GM12878 (cell line): ENCODE data around the gene C4orf51. TPM values are rescaled to one million over a fixed set of nuclear protein-coding genes. Genes with fewer than 3 reads are reported as not detected.

ENCODE experiments used
- ATAC-seq: fragments of 200-7000 bp; cut with Tn5 transposase; 3 replicates; pipeline ENCODE4 v1.9.1; 2020; ENCODE audit warnings: mild to moderate bottlenecking, moderate library complexity
- BruUV-seq: library from RNA; stranded (reverse); fragments of 400-500 nt; replicated peaks from 2 replicates; lab custom pipeline; 2021; lab: Mats Ljungman, UMichigan
- CTCF ChIA-PET: fragments of 300-600 bp; sonication (Branson Sonifier 250); formaldehyde crosslinking; extraction: SDS; loops from one replicate; lab custom pipeline; 2021; ENCODE audit warnings: inconsistent platforms; lab: Yijun Ruan, JAX
- POLR2A ChIA-PET: fragments of 350-600 bp; formaldehyde crosslinking; extraction: SDS; loops from one replicate; lab custom pipeline; 2021; ENCODE audit warnings: inconsistent platforms; lab: Charles Lee
- RAD21 ChIA-PET: fragments of 300-600 bp; sonication (Branson Sonifier 250); formaldehyde crosslinking; loops from one replicate; lab custom pipeline; 2023; ENCODE audit warnings: antibody characterized with exemption; ENCODE audit not compliant: unreplicated experiment; lab: Charles Lee
- SMC1A ChIA-PET: fragments of 300-600 bp; sonication (Branson Sonifier 250); formaldehyde crosslinking; loops from one replicate; lab custom pipeline; 2023; ENCODE audit not compliant: unreplicated experiment, uncharacterized antibody; lab: Charles Lee
- DNase-seq: peaks from one replicate; pipeline ENCODE4 v3.0.0-alpha.2; 2011; ENCODE audit warnings: low read depth, low spot score
- FAIRE-seq: peaks from 3 replicates; lab custom pipeline; 2011; peaks lifted over from hg19 to GRCh38; lab: Jason Lieb, UNC
- H2AFZ ChIP-seq: 2 replicates; pipeline ENCODE4 v1.6.0; 2011; ENCODE audit warnings: low read depth, low read length, control low read depth; ENCODE audit not compliant: control insufficient read depth
- H3K27ac ChIP-seq: 2 replicates; pipeline ENCODE4 v1.5.1; 2011; ENCODE audit warnings: control low read depth; ENCODE audit not compliant: control insufficient read depth, insufficient read depth
- H3K27me3 ChIP-seq, 2 experiments: replicated peaks in 1 of 2; 2 replicates each; pipeline versions ENCODE4 v1.6.0 to v1.6.1; 2011; ENCODE audit warnings: low read length in 1 of 2; ENCODE audit not compliant: control insufficient read depth in 2 of 2, insufficient read depth in 2 of 2
- H3K36me3 ChIP-seq, 2 experiments: 2 replicates each; pipeline ENCODE4 v1.5.1; 2011; ENCODE audit warnings: low read length in 1 of 2; ENCODE audit not compliant: control insufficient read depth in 2 of 2, insufficient read depth in 2 of 2
- H3K4me1 ChIP-seq: 2 replicates; pipeline ENCODE4 v1.6.1; 2011; ENCODE audit warnings: mild to moderate bottlenecking, low read length, moderate library complexity, mixed read lengths; ENCODE audit not compliant: control insufficient read depth, insufficient read depth
- H3K4me2 ChIP-seq: 2 replicates; pipeline ENCODE4 v1.6.0; 2011; ENCODE audit warnings: control low read depth; ENCODE audit not compliant: control insufficient read depth, insufficient read depth
- H3K4me3 ChIP-seq: fragments of 200-600 bp; sonication (generic); 2 replicates; pipeline ENCODE4 v1.5.1; 2016
- H3K79me2 ChIP-seq: 2 replicates; pipeline ENCODE4 v1.6.0; 2011; ENCODE audit warnings: low read length; ENCODE audit not compliant: control insufficient read depth, insufficient read depth
- H3K9ac ChIP-seq: 2 replicates; pipeline ENCODE4 v1.8.0; 2011; ENCODE audit warnings: low read length, control low read depth, mixed read lengths; ENCODE audit not compliant: control insufficient read depth, insufficient read depth
- H3K9me3 ChIP-seq: replicated peaks from 3 replicates; pipeline ENCODE4 v1.5.1; 2011; ENCODE audit warnings: mild to moderate bottlenecking, low read length; ENCODE audit not compliant: control insufficient read depth, insufficient read depth
- H4K20me1 ChIP-seq: 2 replicates; pipeline ENCODE4 v1.6.0; 2011; ENCODE audit not compliant: control insufficient read depth, insufficient read depth
- KDM1A ChIP-seq: fragments of 200-600 bp; sonication (generic); IDR thresholded peaks from 2 replicates; pipeline ENCODE4 v1.6.1; 2016; ENCODE audit warnings: borderline replicate concordance
- PAX8 ChIP-seq: fragments of 450-650 bp; IDR thresholded peaks from 2 replicates; pipeline ENCODE4 v1.6.1; 2017; ENCODE audit warnings: mild to moderate bottlenecking, moderate library complexity
- RBBP5 ChIP-seq: fragments of 200-600 bp; sonication (generic); conservative IDR thresholded peaks from 2 replicates; pipeline ENCODE4 v1.6.1; 2016
- SPI1 ChIP-seq: IDR thresholded peaks from 2 replicates; pipeline ENCODE4 v1.6.1; 2011; ENCODE audit warnings: low read depth, mild to moderate bottlenecking, low read length, moderate library complexity, borderline replicate concordance; ENCODE audit not compliant: insufficient read depth
- YY1 ChIP-seq: IDR thresholded peaks from 2 replicates; pipeline ENCODE4 v1.6.1; 2011; ENCODE audit warnings: low read depth, mild to moderate bottlenecking, low read length
- ZNF217 ChIP-seq: fragments of 450-650 bp; IDR thresholded peaks from 2 replicates; pipeline ENCODE4 v1.6.1; 2017; ENCODE audit warnings: antibody characterized with exemption, mild to moderate bottlenecking
- WGBS: methylation state at CpG from one replicate; pipeline ENCODE4 v1.1.6; 2016; ENCODE audit warnings: low lambda C conversion rate; ENCODE audit not compliant: insufficient replicate concordance, insufficient coverage; ENCODE audit errors: missing lambda C conversion rate; 5-methylcytosine and 5-hydroxymethylcytosine counted together
- in situ Hi-C: fragments of 300-500 bp; cut with MboI; formaldehyde crosslinking; loops from 9 replicates; pipeline ENCODE4 v1.14.3; 2018; ENCODE audit warnings: mixed read lengths
- intact Hi-C: fragments of 100-400 bp; cut with micrococcal nuclease; formaldehyde crosslinking; loops from one replicate; pipeline ENCODE4 v1.14.2; 2022; ENCODE audit not compliant: unreplicated experiment
- polyA plus RNA-seq, 11 experiments: library from polyadenylated mRNA; depleted of rRNA in 4 of 11; unstranded in 6 of 11; stranded (reverse) in 5 of 11; fragments of >200 nt; fragmentation: Nextera tagmentation in 4 of 11; fragmentation: Illumina TruSeq in 1 of 11; extraction: Ambion mirVana in 4 of 11; extraction: Trizol in 1 of 11; gene quantifications; 1 replicate in 1 of 11; 2 replicates in 10 of 11; pipeline versions ENCODE4 v1.2.1 to v1.2.3, GENCODE V29; 2011 to 2016; ENCODE audit warnings: inconsistent platforms in 2 of 11, missing spikeins in 2 of 11, low read depth in 1 of 11
- total RNA-seq, 4 experiments: library from RNA; depleted of rRNA in 3 of 4; stranded (reverse); fragments of >200 nt in 3 of 4; fragmentation: Illumina TruSeq in 1 of 4; extraction: Trizol in 1 of 4; gene quantifications; 2 replicates each; pipeline versions ENCODE4 v1.2.1 to v1.2.3, GENCODE V29; 2013 to 2021
- TF ChIP-seq, protein P1 (sequence below): fragments of 150-350 bp; IDR thresholded peaks from 2 replicates; pipeline ENCODE4 v1.6.1; 2014; ENCODE audit warnings: mild to moderate bottlenecking, low read depth, low read length
- TF ChIP-seq, protein P2 (sequence below): fragments of 450-650 bp; conservative IDR thresholded peaks from 2 replicates; pipeline ENCODE4 v1.6.1; 2017; ENCODE audit warnings: mild to moderate bottlenecking, moderate library complexity

Gene C4orf51
- total and polyA plus RNA-seq, 10 of the 15 experiments (the other 5 are each of a cell fraction or from before 2014, with no cell fraction given), result not detected

DNA sequence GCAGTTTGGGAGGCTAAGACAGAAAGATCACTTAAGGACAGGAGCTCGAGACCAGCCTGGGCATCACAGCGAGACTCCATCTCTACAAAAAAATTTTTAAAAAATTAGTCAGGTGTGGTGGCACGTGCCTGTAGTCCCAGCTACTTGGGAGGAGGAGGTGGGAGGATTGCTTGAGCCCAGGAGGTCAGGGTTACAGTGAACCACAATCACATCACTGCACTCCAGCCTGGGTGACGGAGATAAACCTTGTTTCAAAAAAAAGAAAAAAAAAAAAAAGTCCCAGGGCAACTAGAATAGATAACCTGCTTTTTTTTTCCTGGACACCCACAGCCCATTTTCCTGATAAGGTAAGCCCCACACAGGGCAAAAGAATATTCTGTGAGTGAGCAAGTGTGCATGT lies 96.3 kb downstream of the C4orf51 start:
- POLR2A ChIA-PET, result no interaction called here
- Histone ChIP-seq H3K27me3 (no peaks in the 10 kb centered on the region), H3K4me1 (peaks cover 35% of the 10 kb centered on the region), H3K36me3 (peaks cover 11 to 26% of the 10 kb centered on the region in 2 experiments), H3K27ac (no peak overlapping the region), H3K4me3 (no peak overlapping the region), H3K79me2 (no peaks in the 10 kb centered on the region), H3K9me3 (no peaks in the 10 kb centered on the region), H3K4me2 (no peak overlapping the region), H2AFZ (no peak overlapping the region), H3K9ac (no peak overlapping the region), H4K20me1 (no peaks in the 10 kb centered on the region)
- ATAC-seq (no peak), FAIRE-seq (no peak), DNase-seq (no peak)
- in situ Hi-C loops, result no loop called here
- intact Hi-C loops, result no loop called here
- 97% methylated on average over 4 of the region's 4 CpGs for WGBS
- TF ChIP-seq SPI1, result no peak
- TF ChIP-seq RBBP5, result no peak
- TF ChIP-seq YY1, result no peak
- no peak for TF ChIP-seq ZNF217
- TF ChIP-seq PAX8, result no peak
- TF ChIP-seq KDM1A, result no peak
- TF ChIP-seq, protein P1, sequence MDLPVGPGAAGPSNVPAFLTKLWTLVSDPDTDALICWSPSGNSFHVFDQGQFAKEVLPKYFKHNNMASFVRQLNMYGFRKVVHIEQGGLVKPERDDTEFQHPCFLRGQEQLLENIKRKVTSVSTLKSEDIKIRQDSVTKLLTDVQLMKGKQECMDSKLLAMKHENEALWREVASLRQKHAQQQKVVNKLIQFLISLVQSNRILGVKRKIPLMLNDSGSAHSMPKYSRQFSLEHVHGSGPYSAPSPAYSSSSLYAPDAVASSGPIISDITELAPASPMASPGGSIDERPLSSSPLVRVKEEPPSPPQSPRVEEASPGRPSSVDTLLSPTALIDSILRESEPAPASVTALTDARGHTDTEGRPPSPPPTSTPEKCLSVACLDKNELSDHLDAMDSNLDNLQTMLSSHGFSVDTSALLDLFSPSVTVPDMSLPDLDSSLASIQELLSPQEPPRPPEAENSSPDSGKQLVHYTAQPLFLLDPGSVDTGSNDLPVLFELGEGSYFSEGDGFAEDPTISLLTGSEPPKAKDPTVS, result no peak
- TF ChIP-seq, protein P2, sequence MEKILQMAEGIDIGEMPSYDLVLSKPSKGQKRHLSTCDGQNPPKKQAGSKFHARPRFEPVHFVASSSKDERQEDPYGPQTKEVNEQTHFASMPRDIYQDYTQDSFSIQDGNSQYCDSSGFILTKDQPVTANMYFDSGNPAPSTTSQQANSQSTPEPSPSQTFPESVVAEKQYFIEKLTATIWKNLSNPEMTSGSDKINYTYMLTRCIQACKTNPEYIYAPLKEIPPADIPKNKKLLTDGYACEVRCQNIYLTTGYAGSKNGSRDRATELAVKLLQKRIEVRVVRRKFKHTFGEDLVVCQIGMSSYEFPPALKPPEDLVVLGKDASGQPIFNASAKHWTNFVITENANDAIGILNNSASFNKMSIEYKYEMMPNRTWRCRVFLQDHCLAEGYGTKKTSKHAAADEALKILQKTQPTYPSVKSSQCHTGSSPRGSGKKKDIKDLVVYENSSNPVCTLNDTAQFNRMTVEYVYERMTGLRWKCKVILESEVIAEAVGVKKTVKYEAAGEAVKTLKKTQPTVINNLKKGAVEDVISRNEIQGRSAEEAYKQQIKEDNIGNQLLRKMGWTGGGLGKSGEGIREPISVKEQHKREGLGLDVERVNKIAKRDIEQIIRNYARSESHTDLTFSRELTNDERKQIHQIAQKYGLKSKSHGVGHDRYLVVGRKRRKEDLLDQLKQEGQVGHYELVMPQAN, result no peak
- CTCF ChIA-PET, result interaction anchor here (1.6 kb wide), 1 partner anchor 13 kb away, joined by 4 read pairs; no protein-coding TSS in a partner anchor
- RAD21 ChIA-PET, result no interaction called here
- SMC1A ChIA-PET, result no interaction called here
- no TSS peak for BruUV-seq
